Measurements from ENCODE around the gene PATZ1. TPM values are rescaled to one million over a fixed set of nuclear protein-coding genes. Genes with fewer than 3 reads are reported as not detected.

PATZ1 gene
- total RNA-seq, 2 donors from 2014 or later: 9.2 to 15.5 TPM

DNA sequence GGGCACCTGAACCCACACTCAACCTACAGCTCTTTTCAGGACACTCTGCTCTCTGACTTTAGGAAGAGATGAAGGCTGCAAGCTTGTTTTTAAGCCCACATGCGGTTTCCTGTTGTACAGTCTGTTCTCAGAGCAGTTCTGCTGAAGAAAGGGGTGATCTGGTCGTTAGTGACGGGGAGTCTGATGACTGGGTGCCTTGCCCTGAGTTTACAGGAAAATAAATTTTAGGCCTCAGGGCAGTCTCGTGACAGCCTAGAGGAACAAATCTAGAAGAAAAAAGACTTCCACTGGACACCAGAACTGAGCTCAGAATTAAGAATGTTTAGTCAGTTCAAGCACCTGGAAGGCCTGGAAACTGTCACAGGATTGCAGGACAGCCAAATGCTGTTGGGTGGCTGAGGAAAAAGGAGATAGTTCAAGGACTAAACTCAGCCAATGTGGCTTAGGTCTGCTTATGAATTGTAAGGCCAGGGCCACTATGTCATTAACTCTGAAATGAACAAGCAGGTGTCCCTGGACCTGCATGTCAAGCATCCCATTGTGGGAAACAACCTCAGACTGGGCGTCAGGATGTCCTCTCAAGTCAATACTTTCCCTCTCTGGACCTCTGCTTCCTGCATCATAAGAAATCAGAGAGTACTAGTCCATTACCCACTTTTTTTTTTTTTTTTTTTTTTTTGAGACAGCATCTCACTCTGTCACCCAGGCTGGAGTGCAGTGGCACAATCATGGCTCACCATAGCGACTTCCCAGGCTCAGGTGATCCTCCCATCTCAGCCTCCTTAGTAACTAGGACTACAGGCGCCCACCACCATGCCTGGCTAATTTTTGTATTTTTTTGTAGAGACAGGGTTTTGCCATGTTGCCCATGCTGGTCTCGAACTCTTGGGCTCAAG is 59.5 kb downstream of the PATZ1 start:
- H3K4me3 ChIP-seq: no peak overlapping the region
- H3K36me3 ChIP-seq: peaks cover 71% of the 10 kb centered on the region
- peaks cover 0 to 37% of the 10 kb centered on the region in 2 donors for H3K4me1 ChIP-seq
- peak overlapping the region; percentile 36 to 50 for H3K27ac ChIP-seq
- no peaks in the 10 kb centered on the region for H3K9me3 ChIP-seq
- TF ChIP-seq, protein P1, sequence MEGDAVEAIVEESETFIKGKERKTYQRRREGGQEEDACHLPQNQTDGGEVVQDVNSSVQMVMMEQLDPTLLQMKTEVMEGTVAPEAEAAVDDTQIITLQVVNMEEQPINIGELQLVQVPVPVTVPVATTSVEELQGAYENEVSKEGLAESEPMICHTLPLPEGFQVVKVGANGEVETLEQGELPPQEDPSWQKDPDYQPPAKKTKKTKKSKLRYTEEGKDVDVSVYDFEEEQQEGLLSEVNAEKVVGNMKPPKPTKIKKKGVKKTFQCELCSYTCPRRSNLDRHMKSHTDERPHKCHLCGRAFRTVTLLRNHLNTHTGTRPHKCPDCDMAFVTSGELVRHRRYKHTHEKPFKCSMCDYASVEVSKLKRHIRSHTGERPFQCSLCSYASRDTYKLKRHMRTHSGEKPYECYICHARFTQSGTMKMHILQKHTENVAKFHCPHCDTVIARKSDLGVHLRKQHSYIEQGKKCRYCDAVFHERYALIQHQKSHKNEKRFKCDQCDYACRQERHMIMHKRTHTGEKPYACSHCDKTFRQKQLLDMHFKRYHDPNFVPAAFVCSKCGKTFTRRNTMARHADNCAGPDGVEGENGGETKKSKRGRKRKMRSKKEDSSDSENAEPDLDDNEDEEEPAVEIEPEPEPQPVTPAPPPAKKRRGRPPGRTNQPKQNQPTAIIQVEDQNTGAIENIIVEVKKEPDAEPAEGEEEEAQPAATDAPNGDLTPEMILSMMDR (IDR thresholded peaks at IDR 0.05): no peak
- DNase-seq (ENCODE audit: low spot score): no peak
- H3K27me3 ChIP-seq: no peaks in the 10 kb centered on the region

DNA sequence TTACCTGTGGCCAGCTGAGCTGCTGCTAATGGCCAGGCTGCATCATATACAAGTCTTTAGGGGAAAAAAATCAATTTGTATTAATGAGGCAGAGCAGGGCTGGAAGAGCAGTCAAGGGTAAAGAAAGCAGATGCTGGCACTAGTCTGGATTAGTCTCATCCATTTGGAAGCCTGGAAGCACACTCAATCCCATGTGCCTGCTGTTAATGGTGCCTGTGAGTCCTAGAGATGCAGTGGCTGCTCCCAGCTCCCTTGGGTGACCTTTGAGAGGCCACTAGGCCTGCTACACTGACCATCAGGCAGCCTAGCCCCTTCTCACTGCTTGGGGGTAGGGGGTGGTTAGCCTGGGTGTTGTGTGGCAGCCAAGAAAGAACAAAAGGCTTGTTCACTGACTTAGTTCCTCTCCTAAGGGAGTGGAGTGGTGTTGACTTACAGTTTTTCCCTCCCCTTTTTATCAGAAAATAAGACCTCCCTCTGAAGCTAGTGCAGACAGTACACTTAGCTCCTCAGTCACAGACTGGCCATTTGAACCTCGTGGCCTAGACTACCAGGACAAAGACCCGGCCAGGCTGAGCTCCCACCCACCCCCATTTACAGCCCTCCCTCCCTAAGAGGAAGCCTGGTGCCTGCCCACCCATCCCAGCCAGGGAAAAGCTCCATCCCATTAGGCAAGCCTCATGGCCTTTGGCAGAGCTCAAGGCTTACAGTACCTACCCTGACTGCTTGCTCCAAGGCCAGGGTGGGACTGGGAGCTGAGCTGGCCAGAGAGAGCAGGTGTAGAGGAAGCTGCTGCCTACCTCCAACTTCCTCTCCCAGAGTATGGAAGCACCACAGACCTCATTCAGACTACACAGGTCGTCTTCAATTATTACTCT is 61.6 kb downstream of the PATZ1 start:
- Histone ChIP-seq H3K9me3 (no peaks in the 10 kb centered on the region), H3K4me1 (peaks cover 0 to 27% of the 10 kb centered on the region in 2 donors), H3K27me3 (no peaks in the 10 kb centered on the region), H3K4me3 (no peak overlapping the region), H3K36me3 (peaks cover 84% of the 10 kb centered on the region), H3K27ac (peak overlapping the region; percentile 14 to 35)
- TF ChIP-seq, protein P1 (IDR thresholded peaks at IDR 0.05): no peak
- DNase-seq (ENCODE audit: low spot score): no peak

DNA sequence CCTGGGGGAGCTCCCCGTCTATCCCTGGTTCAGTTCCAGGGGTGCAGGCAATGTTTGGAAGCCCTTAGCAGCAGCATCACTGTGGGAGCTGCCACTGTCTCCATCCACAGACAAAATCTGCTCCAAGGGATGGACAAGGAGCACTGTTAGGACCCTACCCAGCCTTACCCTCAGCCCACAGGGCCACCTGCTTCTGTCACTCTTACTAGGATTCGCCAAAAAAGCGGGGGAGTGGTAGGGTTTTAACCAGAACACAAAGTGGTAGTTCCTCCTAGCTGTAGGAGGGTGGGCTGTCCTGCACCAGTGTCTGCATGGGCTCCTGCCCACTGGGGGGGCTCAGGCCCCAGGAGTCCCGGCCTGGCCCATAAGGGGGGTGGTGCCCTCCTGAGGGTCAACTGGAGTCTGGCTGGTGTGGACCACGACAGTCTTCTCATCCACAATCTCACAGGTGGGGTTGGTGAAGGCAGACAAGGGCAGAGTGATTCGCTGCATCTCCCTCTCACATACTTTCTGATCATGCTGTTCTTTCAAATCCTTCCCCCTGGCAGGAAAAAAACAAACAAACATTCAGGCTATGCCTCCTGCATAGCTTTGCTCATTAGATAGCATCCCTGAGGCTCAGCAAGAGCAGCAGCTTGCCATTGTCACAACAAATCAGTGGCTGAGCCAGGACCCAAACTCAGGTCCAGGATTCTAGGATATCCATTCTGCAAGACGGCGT is 63.2 kb downstream of the PATZ1 start:
- Histone ChIP-seq H3K27ac (no peak overlapping the region), H3K36me3 (peaks cover 70% of the 10 kb centered on the region), H3K4me1 (peaks cover 0 to 11% of the 10 kb centered on the region in 2 donors)

DNA sequence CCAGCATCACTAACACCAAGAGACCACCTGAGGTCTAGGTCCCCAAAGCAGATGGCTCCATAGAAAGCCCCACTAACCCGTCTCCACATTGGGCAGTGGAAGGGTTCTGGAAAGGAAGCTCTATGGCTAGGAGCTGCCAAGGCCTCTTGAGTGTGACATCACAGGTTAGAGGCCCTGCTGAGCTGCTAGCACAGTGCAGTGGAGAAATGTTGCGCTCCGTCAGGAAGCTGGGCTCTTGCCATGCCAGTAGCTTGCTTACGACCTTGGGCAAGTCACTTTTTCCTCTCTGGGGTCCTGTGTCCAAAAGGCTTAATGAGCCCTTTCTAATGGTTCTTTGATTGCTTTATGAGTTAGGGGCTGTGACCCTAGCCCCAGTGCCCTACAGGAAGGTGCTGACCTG is 64.4 kb downstream of the PATZ1 start:
- H3K4me1 ChIP-seq: peaks cover 0 to 6% of the 10 kb centered on the region in 2 donors
- H3K27ac ChIP-seq: no peak overlapping the region
- H3K36me3 ChIP-seq: peaks cover 71% of the 10 kb centered on the region
- no peak overlapping the region for H3K4me3 ChIP-seq
- no peak for DNase-seq (ENCODE audit: low spot score)
- no peaks in the 10 kb centered on the region for H3K27me3 ChIP-seq
- no peaks in the 10 kb centered on the region for H3K9me3 ChIP-seq
- TF ChIP-seq, protein P1 (IDR thresholded peaks at IDR 0.05): no peak

More for the DNA sequence above, 63.2 kb downstream of the PATZ1 start:
- H3K9me3 ChIP-seq: no peaks in the 10 kb centered on the region
- H3K4me3 ChIP-seq: no peak overlapping the region
- no peaks in the 10 kb centered on the region for H3K27me3 ChIP-seq
- TF ChIP-seq, protein P1 (IDR thresholded peaks at IDR 0.05): no peak
- no peak for DNase-seq (ENCODE audit: low spot score)

DNA sequence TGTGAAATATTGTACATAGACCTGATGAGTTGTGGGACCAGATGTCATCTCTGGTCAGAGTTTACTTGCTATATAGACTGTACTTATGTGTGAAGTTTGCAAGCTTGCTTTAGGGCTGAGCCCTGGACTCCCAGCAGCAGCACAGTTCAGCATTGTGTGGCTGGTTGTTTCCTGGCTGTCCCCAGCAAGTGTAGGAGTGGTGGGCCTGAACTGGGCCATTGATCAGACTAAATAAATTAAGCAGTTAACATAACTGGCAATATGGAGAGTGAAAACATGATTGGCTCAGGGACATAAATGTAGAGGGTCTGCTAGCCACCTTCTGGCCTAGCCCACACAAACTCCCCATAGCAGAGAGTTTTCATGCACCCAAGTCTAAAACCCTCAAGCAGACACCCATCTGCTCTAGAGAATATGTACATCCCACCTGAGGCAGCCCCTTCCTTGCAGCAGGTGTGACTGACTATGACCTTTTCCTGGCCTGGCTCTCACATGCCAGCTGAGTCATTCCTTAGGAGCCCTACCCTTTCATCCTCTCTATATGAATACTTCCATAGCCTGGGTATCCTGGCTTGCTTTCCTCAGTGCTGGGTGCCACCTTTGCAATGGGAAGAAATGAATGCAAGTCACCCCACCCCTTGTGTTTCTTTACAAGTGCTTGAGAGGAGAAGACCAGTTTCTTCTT is 66.2 kb downstream of the PATZ1 start:
- Histone ChIP-seq H3K4me1 (peaks cover 0 to 4% of the 10 kb centered on the region in 2 donors), H3K36me3 (peaks cover 68% of the 10 kb centered on the region), H3K4me3 (no peak overlapping the region), H3K27me3 (no peaks in the 10 kb centered on the region), H3K9me3 (no peaks in the 10 kb centered on the region), H3K27ac (no peak overlapping the region)
- no peak for DNase-seq (ENCODE audit: low spot score)
- TF ChIP-seq, protein P1 (IDR thresholded peaks at IDR 0.05): no peak

Data from right atrium auricular region (tissue), 2 donors.